ENCODE data around the gene MTUS2.

- TF ChIP-seq CTCF (conservative IDR thresholded peaks at IDR 0.05; ENCODE audit: low read depth in 2 of 2), result no peak
- TF ChIP-seq POLR2AphosphoS5 (IDR thresholded peaks at IDR 0.05; ENCODE audit: low read depth), result no peak
- TF ChIP-seq ETS1 (IDR thresholded peaks at IDR 0.05), result no peak
- no peak for TF ChIP-seq EZH2 (IDR thresholded peaks at IDR 0.05; ENCODE audit: low read depth, unreplicated experiment)
- TF ChIP-seq EZH2phosphoT487 (IDR thresholded peaks at IDR 0.05; ENCODE audit: unreplicated experiment), result no peak
- TF ChIP-seq ZNF114 (CRISPR knock-in tag; IDR thresholded peaks at IDR 0.05), result no peak
- TF ChIP-seq REST (IDR thresholded peaks at IDR 0.05; ENCODE audit: unreplicated experiment), result no peak
- no peak for TF ChIP-seq STAT1 (IDR thresholded peaks at IDR 0.05; ENCODE audit: unreplicated experiment)
- TF ChIP-seq NANOG (IDR thresholded peaks at IDR 0.05; ENCODE audit: borderline replicate concordance), result no peak
- no peak for TF ChIP-seq ZNF331 (CRISPR knock-in tag; IDR thresholded peaks at IDR 0.05; ENCODE audit: low read depth)
- no peak for TF ChIP-seq CREB1 (CRISPR knock-in tag; IDR thresholded peaks at IDR 0.05; ENCODE audit: low read depth)
- no peak for TF ChIP-seq JUNB (IDR thresholded peaks at IDR 0.05; ENCODE audit: unreplicated experiment)
These were observed 339.7 kb downstream of the MTUS2 start for GRCh38 chr13:29159871-29160270.
